ENCODE data around the gene OR11G2. TPM values are rescaled to one million over a fixed set of nuclear protein-coding genes. Genes with fewer than 3 reads are reported as not detected.

OR11G2 gene
- total RNA-seq (2022; extraction: Qiagen RNA extraction) = not detected in 5 replicates

GRCh38 chr14:20190596-20190995 lies at the start of gene OR11G2:
TSS of gene OR11G2 (plus strand) at chr14:20190896. CDS start at chr14:20197438, 6,542 bp downstream.

DNA sequence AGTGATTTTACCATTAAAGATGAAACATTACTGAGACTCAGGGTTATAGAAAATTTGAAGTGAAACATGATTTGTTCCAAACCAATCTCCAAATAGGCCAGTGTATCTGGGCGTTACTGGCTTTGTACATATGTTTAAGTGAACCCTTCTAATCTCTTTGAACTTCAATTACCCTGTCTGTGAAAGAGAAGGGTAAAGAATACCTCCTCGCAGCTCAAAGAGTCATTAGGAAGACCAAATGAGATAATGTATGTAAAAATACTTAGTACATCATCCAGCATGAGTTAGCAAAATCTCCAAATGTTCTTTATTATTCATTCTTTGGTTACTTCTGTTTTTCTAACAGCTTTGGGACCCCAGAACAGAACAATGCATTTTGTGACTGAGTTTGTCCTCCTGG lies 32.7 kb downstream of the OR11G2 start, which contains the start of gene OR11H6:
Gene OR11H6, plus strand, starts transcription at position 301 of the 400 bp plus-strand sequence. Its CDS starts 0 bp downstream, at position 301.

GRCh38 chr14:20228681-20229080 lies 38.0 kb downstream of the OR11G2 start, which contains the start of gene OR11H7:
TSS of gene OR11H7 (plus strand) at chr14:20228981.

Other genes starting within 250 kb of the OR11G2 start
- not detected in 5 replicates for gene OR4K15, start 215.3 kb upstream of the OR11G2 start, total RNA-seq (2022; extraction: Qiagen RNA extraction)
- gene OR4Q2, start 188.7 kb upstream of the OR11G2 start, total RNA-seq (2022; extraction: Qiagen RNA extraction) = not detected in 5 replicates
- gene OR4K14, start 171.6 kb upstream of the OR11G2 start, total RNA-seq (2022; extraction: Qiagen RNA extraction) = not detected in 5 replicates
- gene OR4K13, start 154.9 kb upstream of the OR11G2 start, total RNA-seq (2022; extraction: Qiagen RNA extraction) = not detected in 5 replicates
- not detected in 5 replicates for gene OR4L1, start 130.9 kb upstream of the OR11G2 start, total RNA-seq (2022; extraction: Qiagen RNA extraction)
- not detected in 5 replicates for gene OR4K17, start 80.2 kb upstream of the OR11G2 start, total RNA-seq (2022; extraction: Qiagen RNA extraction)
- not detected in 5 replicates for gene OR4N5, start 52.1 kb upstream of the OR11G2 start, total RNA-seq (2022; extraction: Qiagen RNA extraction)
- not detected in 5 replicates for gene OR11H6, start 32.8 kb downstream of the OR11G2 start, total RNA-seq (2022; extraction: Qiagen RNA extraction)
- not detected in 5 replicates for gene OR11H7, start 38.1 kb downstream of the OR11G2 start, total RNA-seq (2022; extraction: Qiagen RNA extraction)
- not detected in 5 replicates for gene OR11H4, start 48.4 kb downstream of the OR11G2 start, total RNA-seq (2022; extraction: Qiagen RNA extraction)
- gene TTC5, start 115.1 kb downstream of the OR11G2 start, total RNA-seq (2022; extraction: Qiagen RNA extraction) = 15.1 to 23.6 TPM (median 18.9 TPM) in 5 replicates
- gene CCNB1IP1, start 142.4 kb downstream of the OR11G2 start, total RNA-seq (2022; extraction: Qiagen RNA extraction) = 37.6 to 49.3 TPM (median 39.9 TPM) in 5 replicates
- 17.5 to 23.7 TPM (median 18.8 TPM) in 5 replicates for gene PARP2, start 152.7 kb downstream of the OR11G2 start, total RNA-seq (2022; extraction: Qiagen RNA extraction)
- gene TEP1, start 222.6 kb downstream of the OR11G2 start, total RNA-seq (2022; extraction: Qiagen RNA extraction) = 8.6 to 11.9 TPM (median 10.5 TPM) in 5 replicates
- not detected in 5 replicates for gene KLHL33, start 245.3 kb downstream of the OR11G2 start, total RNA-seq (2022; extraction: Qiagen RNA extraction)